Stimulated activated CD8-positive, alpha-beta memory T cell treated with anti-CD3 and anti-CD28 coated beads, Interleukin-4, amount 100 ng/mL, for 4 hours (primary cell): Measurements from ENCODE around the gene MARK3.

ENCODE experiments used
- DNase-seq, 2 donors: peaks; one replicate each; pipeline ENCODE4 v3.0.0-alpha.2; 2020; ENCODE audit warnings: low read depth in 2 of 2, low spot score in 1 of 2

The MARK3 gene

GRCh38 chr14:103366741-103367140 is 18.5 kb upstream of the MARK3 start:
- no peak for DNase-seq

GRCh38 chr14:103367995-103368394 is 17.2 kb upstream of the MARK3 start:
- DNase-seq: no peak

GRCh38 chr14:103370087-103370486 is 15.1 kb upstream of the MARK3 start:
- no peak for DNase-seq

- no peak for DNase-seq
Observed at GRCh38 chr14:103372017-103372416, 13.2 kb upstream of the MARK3 start.

- no peak for DNase-seq
Observed at GRCh38 chr14:103372552-103373304, 12.5 kb upstream of the MARK3 start.

- DNase-seq: no peak
Observed at GRCh38 chr14:103374121-103374520, 11.1 kb upstream of the MARK3 start.

GRCh38 chr14:103377522-103378037 is 7.6 kb upstream of the MARK3 start:
- DNase-seq: no peak

DNA sequence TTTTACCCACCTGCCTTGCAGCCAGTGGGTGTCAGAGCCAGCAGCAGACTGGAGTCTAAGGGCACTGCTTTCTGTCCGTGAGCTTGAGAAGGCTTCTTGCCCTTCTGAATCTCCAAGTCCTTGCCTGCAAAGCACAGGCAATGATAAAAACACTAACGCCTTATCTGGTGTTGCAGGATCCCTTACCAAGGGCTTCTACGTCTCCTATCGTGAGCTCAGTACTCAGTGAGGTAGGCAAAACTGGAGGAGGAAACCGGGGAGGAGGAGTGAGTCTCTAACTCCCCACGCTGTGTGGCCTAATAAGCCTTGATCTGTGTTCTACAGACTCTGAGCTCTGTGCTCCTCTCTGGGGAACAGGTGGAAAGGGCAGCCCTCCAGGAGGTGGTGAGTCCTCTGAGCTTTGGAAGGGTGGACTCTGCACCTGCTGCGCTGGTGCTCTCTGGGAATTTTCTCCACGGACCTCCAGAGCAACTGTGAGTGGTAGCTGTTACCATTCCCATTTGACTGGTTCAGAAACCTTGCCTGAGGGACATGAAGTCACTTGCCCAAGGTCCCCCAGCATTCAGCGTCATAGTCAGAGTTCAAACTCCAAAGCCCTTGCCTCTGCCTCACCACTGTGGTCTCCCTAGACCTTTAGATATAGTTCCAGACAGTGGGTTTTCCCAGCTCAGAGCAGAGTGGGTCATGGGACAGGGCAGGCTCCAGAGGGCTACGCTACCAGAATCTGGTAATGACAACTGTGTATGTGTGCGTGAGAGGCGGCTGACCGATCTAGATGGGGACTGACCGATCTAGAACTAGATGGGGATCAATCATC is 7.0 kb upstream of the MARK3 start:
- no peak for DNase-seq

DNA sequence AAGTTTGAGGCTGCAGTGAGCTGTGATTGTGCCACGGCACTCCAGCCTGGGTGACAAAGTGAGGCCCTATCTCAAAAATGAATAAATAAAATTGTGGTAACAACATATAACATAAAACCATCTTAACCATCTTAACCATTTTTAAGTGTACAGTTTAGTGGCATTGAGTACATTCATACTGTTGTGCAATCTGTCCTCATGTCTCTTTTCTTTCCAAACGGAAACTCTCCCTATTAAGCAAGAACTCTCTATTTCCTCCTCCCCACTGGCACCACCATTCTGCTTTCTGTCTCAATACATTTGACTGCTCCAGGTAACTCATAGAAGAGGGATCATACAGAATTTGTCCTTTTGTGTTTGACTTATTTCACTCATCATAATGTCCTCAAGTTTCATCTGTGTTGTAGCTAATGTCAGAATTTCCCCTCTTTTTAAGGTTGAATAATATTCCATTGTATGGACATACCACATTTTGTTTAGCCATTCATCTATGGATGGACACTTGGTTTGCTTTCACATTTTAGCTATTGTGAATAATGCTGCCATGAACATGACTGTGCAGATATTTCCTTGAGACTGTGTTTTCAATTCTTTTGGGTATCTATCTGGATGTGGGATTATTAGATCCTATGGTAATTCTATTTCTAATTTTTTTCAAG is 4.4 kb upstream of the MARK3 start:
- DNase-seq: no peak

- no peak for DNase-seq
Observed at GRCh38 chr14:103382376-103382775, 2.8 kb upstream of the MARK3 start.

DNA sequence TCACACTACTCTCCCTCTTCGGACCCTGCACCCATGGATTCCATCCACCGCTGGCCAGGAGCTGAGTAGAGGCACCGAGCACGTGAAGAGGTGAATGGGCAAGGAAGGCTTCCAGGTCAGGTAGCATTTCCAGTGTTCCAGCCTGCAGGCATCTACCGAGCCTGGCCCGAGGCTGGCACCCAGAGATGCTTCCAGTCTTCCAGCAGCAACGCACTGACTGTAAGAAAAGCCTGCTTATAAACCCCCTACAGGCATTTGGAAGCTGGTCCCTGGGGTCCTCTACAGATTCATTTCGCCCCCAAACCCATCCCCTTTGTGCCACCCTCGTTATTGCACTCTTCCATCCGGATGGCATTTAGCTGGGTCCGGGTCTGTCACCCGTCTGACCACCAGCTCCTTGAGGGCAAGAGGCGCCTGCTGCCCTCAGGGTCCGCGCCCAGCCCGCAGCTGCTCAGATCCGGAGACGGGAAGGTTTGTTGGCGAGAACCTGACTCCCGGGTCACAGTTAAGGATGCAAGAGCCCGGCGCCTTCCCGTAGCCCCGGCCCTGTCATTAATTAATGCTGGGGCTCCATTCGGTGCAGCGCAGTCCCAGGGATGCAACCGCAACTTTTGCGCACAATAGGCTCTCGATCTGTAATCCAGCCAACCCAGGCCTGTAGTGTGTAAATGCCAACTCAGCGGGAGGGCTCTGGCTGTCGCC is 614 bp upstream of the MARK3 start:
- DNase-seq: no peak

DNA sequence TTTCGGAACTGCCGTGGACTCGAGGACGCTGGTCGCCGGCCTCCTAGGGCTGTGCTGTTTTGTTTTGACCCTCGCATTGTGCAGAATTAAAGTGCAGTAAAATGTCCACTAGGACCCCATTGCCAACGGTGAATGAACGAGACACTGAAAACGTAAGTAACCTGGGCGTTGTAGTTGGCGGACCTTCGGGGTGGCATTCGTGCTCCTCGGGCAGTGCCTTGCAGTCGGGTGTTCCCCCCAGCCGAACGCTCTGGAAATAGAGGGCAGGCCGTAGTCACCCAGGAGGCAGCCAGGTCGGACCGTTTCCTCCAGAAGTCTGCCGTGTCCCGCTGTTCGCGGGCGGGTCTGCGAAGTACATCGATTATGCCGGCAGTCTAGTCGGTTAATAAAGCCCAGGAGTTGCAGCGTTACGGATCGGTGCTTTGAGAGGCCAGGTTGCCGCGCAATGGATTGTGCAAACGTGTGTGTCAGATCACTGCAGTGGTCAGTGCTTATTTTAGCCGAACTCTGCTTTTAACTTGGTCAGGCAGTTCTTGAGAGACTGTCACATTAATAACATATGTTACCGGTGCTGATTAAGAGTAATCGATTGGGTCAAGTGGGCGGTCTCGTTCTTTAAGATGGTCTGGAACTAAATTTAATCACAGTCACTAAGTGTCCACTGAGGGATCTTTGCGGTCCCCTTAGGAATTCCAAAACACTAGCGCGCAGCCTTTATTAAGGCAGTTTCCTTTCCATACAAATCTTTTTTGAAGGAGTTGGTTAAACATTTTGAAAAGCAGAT is 906 bp downstream of the MARK3 start:
- DNase-seq: no peak

DNA sequence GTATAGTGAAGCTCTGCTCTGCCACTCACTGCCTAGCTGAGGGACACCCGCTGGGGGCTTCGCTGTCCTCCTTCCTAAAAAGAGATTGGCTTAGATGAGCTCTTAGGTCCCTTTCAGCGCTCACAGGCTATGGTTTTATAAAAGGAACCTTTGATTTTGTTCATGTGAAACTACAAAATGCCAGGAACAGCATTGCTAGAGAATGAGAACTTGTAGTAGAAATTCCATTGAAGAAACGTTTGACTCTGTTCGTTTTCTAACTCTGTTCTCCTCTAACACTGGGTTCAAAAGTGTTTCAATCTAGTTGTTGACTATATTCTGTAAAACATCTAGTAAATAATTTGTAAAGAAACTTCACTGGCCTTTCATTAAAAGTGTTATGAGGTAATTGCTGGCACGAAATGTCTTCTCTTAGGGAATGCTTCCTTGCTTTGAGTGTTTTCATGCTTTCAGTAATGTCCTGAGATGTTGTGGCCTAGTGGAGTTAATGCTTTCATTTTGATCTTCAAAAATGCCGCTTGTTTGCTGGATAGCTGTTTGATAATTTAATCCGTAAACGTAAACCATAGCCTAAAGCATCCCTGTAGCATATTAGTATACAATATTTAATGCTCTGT is 1.6 kb downstream of the MARK3 start:
- no peak for DNase-seq

GRCh38 chr14:103388664-103389063 is 3.4 kb downstream of the MARK3 start:
- DNase-seq: no peak

- no peak for DNase-seq
Observed at GRCh38 chr14:103390605-103391004, 5.4 kb downstream of the MARK3 start.

- DNase-seq: no peak
Observed at GRCh38 chr14:103391048-103391447, 5.8 kb downstream of the MARK3 start.

GRCh38 chr14:103392106-103392505 is 6.9 kb downstream of the MARK3 start:
- no peak for DNase-seq

- no peak for DNase-seq
Observed at GRCh38 chr14:103392572-103392971, 7.4 kb downstream of the MARK3 start.

DNA sequence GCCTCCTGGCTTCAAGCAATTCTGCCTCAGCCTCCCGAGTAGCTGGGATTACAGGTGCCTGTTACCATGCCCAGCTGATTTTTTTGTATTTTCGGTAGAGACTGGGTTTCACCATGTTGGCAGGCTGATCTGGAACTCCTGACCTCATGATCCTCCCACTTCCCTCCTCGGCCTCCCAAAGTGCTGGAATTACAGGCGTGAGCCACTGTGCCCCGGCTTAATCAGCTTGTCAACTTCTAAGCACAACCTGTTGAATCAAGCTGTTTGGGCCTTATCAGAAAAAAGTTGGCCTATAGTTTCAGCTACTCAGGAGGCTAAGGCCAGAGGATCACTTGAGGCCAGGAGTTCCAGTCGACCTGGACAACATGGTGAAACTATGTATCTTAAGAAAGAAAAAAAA is 7.9 kb downstream of the MARK3 start:
- no peak for DNase-seq
